Subcutaneous adipose tissue (tissue), 4 donors: ENCODE measurements around the gene ANAPC16. TPM values are rescaled to one million over a fixed set of nuclear protein-coding genes. Genes with fewer than 3 reads are reported as not detected.

Source experiments
- total RNA-seq, 4 donors: library from RNA; depleted of rRNA; stranded (reverse); fragments of >200 nt; gene quantifications; one replicate each; pipeline ENCODE4 v1.1.0, GENCODE V29; 2016
- TF ChIP-seq, protein P1 (sequence below): fragments of 450-650 bp; IDR thresholded peaks from one replicate; pipeline ENCODE4 v1.5.1; 2016; ENCODE audit warnings: low read depth, mild to moderate bottlenecking, control low read depth, antibody characterized with exemption, moderate library complexity

ANAPC16 gene
- total RNA-seq, 4 donors from 2014 or later = 80.4 to 130 (median 110) TPM

DNA sequence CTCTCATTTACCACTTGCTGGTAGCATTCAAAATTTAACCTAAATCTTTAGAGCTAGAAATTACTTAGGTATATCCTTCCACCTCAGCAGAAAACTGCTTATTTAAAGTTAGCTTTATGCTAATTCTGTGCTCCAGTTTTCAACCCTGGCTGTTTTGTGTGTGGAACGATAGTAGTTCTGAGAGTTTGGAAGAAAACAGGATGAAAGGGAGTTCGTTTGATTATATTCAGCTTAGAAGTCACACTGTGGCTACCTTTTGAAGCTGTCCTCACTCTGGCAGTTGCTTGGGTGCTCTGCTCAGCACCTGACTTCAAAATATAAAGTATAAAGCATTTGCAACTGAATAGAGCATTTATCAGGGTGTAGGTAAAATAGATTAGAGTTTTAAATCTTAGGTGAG is 2.9 kb downstream of the ANAPC16 start:
- TF ChIP-seq, protein P1, sequence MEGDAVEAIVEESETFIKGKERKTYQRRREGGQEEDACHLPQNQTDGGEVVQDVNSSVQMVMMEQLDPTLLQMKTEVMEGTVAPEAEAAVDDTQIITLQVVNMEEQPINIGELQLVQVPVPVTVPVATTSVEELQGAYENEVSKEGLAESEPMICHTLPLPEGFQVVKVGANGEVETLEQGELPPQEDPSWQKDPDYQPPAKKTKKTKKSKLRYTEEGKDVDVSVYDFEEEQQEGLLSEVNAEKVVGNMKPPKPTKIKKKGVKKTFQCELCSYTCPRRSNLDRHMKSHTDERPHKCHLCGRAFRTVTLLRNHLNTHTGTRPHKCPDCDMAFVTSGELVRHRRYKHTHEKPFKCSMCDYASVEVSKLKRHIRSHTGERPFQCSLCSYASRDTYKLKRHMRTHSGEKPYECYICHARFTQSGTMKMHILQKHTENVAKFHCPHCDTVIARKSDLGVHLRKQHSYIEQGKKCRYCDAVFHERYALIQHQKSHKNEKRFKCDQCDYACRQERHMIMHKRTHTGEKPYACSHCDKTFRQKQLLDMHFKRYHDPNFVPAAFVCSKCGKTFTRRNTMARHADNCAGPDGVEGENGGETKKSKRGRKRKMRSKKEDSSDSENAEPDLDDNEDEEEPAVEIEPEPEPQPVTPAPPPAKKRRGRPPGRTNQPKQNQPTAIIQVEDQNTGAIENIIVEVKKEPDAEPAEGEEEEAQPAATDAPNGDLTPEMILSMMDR = no peak

GRCh38 chr10:72219235-72219814 is 3.5 kb downstream of the ANAPC16 start:
- TF ChIP-seq, protein P1 = no peak

- TF ChIP-seq, protein P1 = no peak
Measured at GRCh38 chr10:72220637-72221036, 4.8 kb downstream of the ANAPC16 start.

- TF ChIP-seq, protein P1 = no peak
Measured at GRCh38 chr10:72221278-72221677, 5.5 kb downstream of the ANAPC16 start.

GRCh38 chr10:72223743-72224101 is 7.9 kb downstream of the ANAPC16 start:
- TF ChIP-seq, protein P1 = no peak

GRCh38 chr10:72226418-72227027 is 10.7 kb downstream of the ANAPC16 start:
- TF ChIP-seq, protein P1 = no peak

DNA sequence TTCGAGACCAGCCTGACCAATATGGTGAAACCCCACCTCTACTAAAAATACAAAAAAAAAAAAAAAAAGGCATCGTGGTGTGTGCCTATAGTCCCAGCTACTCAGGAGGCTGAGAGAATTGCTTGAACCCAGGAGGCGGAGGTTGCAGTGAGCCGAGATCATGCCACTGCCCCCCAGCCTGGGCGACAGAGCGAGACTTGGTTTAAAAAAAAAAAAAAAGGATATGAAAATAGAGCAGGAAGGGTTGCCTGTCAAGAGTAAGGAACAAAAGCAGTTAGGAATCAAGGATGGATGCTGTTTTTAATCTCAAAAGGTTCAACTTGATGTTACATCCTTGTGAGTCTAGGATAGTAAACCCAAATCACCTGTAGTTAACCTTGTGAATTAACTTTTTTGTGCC is 12.0 kb downstream of the ANAPC16 start:
- TF ChIP-seq, protein P1 = no peak
